Stimulated activated CD4-positive, alpha-beta T cell treated with anti-CD3 and anti-CD28 coated beads, Interleukin-2, amount 100 ng/mL, for 4 hours (primary cell): ENCODE results near the gene TPD52L1.
"Not testable (repeated sequence)": the region's sequence is repeated elsewhere in the genome, so short reads cannot be mapped to it uniquely, and the experiment has no call there.

Source experiments
- DNase-seq: peaks from one replicate; pipeline ENCODE4 v3.0.0-alpha.2; 2020; ENCODE audit warnings: low read depth

The TPD52L1 gene

GRCh38 chr6:125273251-125273650 lies 119.7 kb downstream of the TPD52L1 start:
- DNase-seq, result no peak

DNA sequence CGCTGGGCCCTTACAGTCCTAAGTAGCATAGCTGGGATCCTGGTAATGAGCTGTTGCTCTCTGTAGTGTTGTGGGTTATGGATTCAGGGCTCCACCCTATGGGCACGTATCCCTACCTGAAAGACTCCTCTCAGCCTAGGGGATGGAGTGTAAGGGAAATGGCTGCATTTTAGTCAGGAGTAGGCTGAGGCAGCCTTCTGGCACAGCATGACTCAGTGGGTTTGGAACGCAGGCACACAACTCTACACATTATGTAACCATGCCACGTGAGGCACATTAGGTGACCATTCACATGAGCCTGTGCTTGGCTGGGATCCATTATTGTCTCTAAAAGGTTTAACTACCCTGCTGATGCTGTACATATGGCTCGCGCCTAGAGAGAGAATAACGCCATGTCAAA lies 120.4 kb downstream of the TPD52L1 start:
- DNase-seq, result no peak

DNA sequence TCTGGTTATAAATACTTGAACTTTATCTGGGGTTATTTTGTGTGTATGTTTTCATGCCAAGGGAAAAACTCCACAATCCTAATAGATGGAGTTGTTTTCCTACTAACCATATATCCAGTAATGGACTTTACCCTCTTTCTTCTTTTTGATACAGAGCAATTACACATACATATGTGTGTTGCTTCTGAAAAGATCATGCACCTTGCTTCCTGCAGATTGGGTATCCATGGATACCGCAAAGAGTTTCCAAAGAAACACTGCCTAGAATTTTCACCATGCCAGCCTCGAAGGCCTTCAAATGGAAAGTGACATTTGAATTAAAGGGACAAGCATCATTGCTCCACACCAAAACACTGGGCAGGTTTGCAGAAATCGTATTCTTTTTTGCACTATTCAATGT lies 121.4 kb downstream of the TPD52L1 start:
- DNase-seq, result no peak

- no peak for DNase-seq
These were observed 122.2 kb downstream of the TPD52L1 start for GRCh38 chr6:125275779-125276178.

DNA sequence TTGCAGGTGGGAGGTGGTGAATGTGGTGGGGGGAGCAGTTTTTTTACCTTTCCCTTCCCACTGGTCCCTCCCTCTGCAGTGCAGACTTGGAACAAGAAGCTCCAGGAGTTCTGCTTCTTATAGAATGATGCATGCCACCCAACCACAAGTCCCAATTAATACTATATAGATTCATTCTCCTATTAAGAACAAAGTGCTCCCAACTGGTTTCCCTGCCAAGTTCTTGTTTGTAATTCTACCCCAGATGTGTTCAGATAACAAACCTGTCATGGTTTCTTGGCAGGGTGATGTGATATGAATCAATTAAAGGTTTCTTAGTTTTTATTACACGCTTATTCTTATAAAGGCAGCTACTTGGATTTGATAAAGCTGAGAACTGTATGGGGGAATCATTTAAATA lies 124.3 kb downstream of the TPD52L1 start:
- DNase-seq, result no peak

- no peak for DNase-seq
These were observed 126.4 kb downstream of the TPD52L1 start for GRCh38 chr6:125279961-125280360.

- not testable (repeated sequence) for DNase-seq
These were observed 126.9 kb downstream of the TPD52L1 start for GRCh38 chr6:125280370-125281035.

DNA sequence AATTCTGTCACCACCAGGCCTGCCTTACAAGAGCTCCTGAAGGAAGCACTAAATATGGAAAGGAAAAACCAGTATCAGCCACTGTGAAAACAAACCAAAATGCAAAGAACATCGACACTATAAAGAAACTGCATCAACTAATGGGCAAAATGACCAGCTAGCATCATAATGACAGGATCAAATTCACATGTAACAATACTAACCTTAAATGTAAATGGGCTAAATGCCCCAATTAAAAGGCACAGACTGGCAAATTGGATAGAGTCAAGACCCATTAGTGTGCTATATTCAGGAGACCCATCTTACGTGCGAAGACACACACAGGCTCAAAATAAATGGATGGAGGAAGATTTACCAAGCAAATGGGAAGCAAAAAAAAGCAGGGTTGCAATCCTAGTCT lies 128.9 kb downstream of the TPD52L1 start:
- DNase-seq, result not testable (repeated sequence)

DNA sequence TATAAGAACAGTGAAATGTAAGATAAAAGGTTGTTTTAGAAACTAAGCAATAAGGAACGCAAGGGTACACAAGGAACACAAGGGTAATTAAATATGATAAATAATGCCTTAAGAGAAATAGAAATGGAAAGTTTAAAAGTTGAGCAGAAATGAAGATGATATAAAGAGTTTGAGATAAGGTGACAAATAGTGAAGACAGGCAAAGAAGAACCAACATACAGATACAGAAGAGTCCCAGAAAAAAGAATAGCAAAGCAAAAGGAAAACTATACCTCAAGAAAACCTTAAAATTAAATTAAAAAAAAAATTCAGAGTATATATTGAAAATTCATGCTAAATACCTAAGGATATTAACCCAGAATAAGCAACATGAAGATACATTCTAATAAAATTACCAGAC lies 131.8 kb downstream of the TPD52L1 start:
- no peak for DNase-seq

DNA sequence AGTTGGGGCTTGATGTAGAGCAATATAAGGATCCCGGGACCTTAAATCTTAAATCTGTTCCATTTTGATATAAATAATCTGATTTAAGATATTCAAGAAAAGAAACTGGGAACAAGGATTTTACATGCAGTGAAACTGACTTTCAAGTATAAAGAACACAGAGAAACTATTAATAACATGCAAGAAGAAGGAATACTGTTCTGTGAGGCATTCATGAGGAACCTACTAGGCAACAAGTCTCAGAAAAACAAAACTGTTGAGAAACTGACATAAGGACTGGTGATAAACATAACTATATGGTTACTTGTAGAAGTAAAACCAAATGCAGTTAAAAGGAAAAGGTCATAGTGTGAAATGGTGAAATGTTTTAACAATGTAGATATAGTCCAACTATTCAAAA lies 132.4 kb downstream of the TPD52L1 start:
- DNase-seq, result no peak

GRCh38 chr6:125287718-125288117 lies 134.1 kb downstream of the TPD52L1 start:
- no peak for DNase-seq

DNA sequence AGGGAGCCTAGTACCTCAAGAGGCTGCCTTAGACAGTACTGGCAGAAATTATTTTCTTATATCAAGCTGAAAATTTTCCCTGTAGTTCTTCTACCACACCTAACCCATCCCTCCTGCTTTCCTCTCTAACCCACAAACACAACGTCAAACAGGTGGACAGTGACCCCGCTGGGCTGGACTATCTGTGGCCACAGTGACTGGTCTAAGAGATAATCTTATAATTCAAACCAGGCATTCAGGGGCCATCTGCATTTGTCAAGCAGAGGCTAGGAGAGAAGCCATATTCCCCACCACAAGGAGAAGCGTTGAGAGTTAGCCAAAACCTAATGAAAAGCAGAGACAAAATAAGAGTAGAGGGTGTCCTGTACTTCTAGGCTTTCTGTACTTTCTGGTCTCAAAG lies 140.0 kb downstream of the TPD52L1 start:
- DNase-seq, result no peak

DNA sequence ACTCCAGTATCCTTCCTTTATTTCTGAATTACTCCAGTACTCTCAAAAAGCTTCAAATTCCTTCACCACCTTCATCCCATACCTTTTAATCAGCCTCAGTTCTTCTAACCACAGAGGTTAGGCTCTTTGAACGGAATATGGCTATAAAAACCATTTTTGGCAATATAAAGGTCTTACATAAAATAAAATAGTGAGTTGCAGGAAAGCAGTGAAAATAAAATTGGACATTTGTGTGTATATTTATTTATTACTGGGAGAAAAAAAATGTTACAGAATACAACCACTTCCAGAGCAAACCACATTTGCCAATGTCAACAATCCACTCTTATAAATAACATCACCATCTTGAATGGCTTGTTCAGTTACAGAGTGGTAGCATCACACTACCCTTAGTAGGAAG lies 140.5 kb downstream of the TPD52L1 start:
- no peak for DNase-seq

- DNase-seq, result no peak
These were observed 141.4 kb downstream of the TPD52L1 start for GRCh38 chr6:125294925-125295324.

- DNase-seq, result no peak
These were observed 142.9 kb downstream of the TPD52L1 start for GRCh38 chr6:125296471-125296870.

GRCh38 chr6:125299257-125299656 lies 145.7 kb downstream of the TPD52L1 start:
- DNase-seq, result no peak

- DNase-seq, result no peak
These were observed 147.4 kb downstream of the TPD52L1 start for GRCh38 chr6:125300992-125301434.

DNA sequence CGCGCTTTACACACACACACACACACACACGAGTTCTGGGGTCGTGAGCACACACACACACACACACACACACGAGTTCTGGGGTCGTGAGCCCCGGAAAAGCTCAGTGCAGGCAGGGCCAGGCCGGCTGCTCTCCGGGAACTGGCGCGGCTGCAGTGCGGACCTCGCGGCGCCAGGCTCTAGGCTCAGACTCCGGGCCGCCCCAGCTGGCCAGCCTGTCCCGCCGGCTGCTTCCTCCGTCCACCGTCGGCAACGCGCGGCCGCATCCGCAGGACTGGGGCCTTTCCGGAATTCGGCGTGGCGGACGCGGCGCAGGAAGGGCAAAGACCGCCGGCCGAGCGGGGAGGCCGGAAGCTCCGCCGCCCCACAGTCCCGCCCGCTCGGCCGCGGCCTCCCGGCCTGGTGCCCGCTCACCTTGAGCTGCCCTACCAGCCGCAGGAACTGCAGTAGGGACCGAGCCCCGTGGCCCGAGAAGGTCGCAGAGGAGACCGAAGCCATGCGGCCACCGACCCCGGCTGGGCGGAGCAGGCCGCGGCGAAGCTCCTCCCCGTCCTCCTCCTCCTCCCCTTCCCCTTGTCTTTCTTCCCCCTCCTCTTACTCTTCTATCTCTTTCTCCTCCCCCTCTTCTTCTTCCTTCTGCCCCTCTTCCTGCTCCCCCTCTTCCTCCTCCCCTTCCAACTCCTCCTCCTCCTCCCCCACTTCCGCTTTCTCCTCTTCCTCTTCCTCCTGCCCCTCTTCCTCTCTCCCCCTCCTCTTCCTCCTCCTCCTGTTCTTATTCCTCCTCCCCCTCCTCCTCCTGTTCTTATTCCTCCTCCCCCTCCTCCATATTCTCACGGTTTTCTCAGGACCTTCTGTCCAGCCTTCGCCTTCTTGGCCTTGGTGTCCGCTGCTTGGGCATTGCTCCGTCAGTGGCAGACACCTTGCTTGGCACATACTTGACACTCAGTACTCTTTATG lies 148.1 kb downstream of the TPD52L1 start, which contains the start of gene HDDC2:
HDDC2 (minus strand) TSS at position 533 of the 957 bp plus-strand sequence; CDS start at position 498, 35 bp downstream.
- peak; percentile 42 for DNase-seq

- no peak for DNase-seq
These were observed 149.4 kb downstream of the TPD52L1 start for GRCh38 chr6:125302840-125303511.

DNA sequence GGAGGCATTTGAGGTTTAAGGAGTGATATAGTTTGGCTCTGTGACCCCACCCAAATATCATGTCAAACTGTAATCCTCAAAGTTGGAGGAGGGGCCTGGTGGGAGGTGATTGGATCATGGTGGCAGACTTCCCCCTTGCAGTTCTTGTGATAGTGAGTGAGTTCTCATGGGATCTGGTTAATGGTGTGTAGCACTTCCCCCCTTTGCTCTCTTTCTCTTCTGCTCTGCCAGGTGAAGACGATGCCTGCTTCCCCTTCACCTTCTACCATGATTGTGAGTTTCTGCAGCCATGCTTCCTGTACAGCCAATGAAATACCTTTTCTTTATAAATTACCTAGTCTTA lies 149.9 kb downstream of the TPD52L1 start:
- DNase-seq, result no peak

GRCh38 chr6:125304970-125305660 lies 151.5 kb downstream of the TPD52L1 start:
- DNase-seq, result no peak

- no peak for DNase-seq
These were observed 153.2 kb downstream of the TPD52L1 start for GRCh38 chr6:125306756-125307149.
